GM23248 (cell line): ENCODE measurements around the gene CKAP2.
"Not testable (repeated sequence)": the region's sequence is repeated elsewhere in the genome, so short reads cannot be mapped to it uniquely, and the experiment has no call there.

Experiments used
- EZH2 ChIP-seq: fragments of 200-600 bp; sonication (generic); IDR thresholded peaks from 2 replicates; pipeline ENCODE4 v1.6.1; 2018; ENCODE audit warnings: antibody characterized with exemption, mild to moderate bottlenecking; ENCODE audit not compliant: insufficient read depth, poor library complexity, severe bottlenecking
- EZH2phosphoT487 ChIP-seq: fragments of 200-600 bp; sonication (generic); IDR thresholded peaks from 2 replicates; pipeline ENCODE4 v1.6.1; 2018; ENCODE audit warnings: antibody characterized with exemption, moderate library complexity, mild to moderate bottlenecking, low read depth; ENCODE audit not compliant: insufficient read depth

GRCh38 chr13:52487078-52487477 is 31.8 kb downstream of the CKAP2 start:
- TF ChIP-seq EZH2, EZH2phosphoT487: not testable (repeated sequence)
